Upper lobe of left lung (tissue), 4 donors: ENCODE measurements around the gene SETBP1.

ENCODE experiments used
- POLR2AphosphoS5 ChIP-seq, 2 donors: sonication (generic); formaldehyde crosslinking; IDR thresholded peaks; one replicate each; pipeline ENCODE4 v1.5.1; 2017; ENCODE audit warnings: antibody characterized with exemption in 2 of 2
- TF ChIP-seq, protein P1 (sequence below), 6 experiments: fragments of 450-650 bp in 4 of 6; fragments of 200-600 bp in 2 of 6; sonication (generic) in 2 of 6; IDR thresholded peaks; one replicate each; pipeline ENCODE4 v1.5.1; 2016 to 2019; ENCODE audit warnings: antibody characterized with exemption in 6 of 6

DNA sequence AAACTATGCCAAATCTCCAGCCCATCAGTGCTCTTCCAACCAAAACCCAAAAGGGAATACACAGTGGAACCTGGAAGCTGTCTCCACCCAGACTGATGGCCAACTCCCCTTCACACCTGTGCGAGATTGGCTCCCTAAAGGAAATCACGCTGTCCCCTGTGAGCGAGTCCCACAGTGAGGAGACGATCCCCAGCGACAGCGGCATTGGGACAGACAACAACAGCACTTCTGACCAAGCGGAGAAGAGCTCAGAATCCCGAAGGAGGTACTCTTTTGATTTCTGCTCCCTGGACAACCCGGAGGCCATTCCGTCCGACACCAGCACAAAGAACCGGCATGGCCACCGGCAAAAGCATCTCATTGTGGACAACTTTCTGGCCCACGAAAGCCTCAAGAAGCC is 271.1 kb downstream of the SETBP1 start:
- TF ChIP-seq POLR2AphosphoS5 (IDR thresholded peaks at IDR 0.05): no peak
- TF ChIP-seq, protein P1, sequence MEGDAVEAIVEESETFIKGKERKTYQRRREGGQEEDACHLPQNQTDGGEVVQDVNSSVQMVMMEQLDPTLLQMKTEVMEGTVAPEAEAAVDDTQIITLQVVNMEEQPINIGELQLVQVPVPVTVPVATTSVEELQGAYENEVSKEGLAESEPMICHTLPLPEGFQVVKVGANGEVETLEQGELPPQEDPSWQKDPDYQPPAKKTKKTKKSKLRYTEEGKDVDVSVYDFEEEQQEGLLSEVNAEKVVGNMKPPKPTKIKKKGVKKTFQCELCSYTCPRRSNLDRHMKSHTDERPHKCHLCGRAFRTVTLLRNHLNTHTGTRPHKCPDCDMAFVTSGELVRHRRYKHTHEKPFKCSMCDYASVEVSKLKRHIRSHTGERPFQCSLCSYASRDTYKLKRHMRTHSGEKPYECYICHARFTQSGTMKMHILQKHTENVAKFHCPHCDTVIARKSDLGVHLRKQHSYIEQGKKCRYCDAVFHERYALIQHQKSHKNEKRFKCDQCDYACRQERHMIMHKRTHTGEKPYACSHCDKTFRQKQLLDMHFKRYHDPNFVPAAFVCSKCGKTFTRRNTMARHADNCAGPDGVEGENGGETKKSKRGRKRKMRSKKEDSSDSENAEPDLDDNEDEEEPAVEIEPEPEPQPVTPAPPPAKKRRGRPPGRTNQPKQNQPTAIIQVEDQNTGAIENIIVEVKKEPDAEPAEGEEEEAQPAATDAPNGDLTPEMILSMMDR (IDR thresholded peaks at IDR 0.05): no peak
